Measurements from ENCODE around the gene EFHC1. TPM values are rescaled to one million over a fixed set of nuclear protein-coding genes. Genes with fewer than 3 reads are reported as not detected.
A peak's percentile ranks its signal among the peaks of the same experiment; 100 is the strongest.

The EFHC1 gene, protein sequence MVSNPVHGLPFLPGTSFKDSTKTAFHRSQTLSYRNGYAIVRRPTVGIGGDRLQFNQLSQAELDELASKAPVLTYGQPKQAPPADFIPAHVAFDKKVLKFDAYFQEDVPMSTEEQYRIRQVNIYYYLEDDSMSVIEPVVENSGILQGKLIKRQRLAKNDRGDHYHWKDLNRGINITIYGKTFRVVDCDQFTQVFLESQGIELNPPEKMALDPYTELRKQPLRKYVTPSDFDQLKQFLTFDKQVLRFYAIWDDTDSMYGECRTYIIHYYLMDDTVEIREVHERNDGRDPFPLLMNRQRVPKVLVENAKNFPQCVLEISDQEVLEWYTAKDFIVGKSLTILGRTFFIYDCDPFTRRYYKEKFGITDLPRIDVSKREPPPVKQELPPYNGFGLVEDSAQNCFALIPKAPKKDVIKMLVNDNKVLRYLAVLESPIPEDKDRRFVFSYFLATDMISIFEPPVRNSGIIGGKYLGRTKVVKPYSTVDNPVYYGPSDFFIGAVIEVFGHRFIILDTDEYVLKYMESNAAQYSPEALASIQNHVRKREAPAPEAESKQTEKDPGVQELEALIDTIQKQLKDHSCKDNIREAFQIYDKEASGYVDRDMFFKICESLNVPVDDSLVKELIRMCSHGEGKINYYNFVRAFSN
- total RNA-seq (12.2 and 17.4 TPM in 2 replicates), polyA plus RNA-seq (18.3 and 18.8 TPM in 2 replicates)

- TF ChIP-seq EZH2 (IDR thresholded peaks at IDR 0.05; ENCODE audit: borderline replicate concordance), result no peak
- TF ChIP-seq EZH2phosphoT487 (IDR thresholded peaks at IDR 0.05; ENCODE audit: low read depth, severe bottlenecking, unreplicated experiment), result no peak
- TF ChIP-seq CTCF (IDR thresholded peaks at IDR 0.05; ENCODE audit: poor library complexity), result no peak
- Histone ChIP-seq H3K79me2 (peaks cover 5% of the 10 kb centered on the region), H2AFZ (peak within 1 kb of the TSS; percentile 62), H4K20me1 (ENCODE audit: insufficient read depth, poor library complexity, severe bottlenecking) (no peaks in the 10 kb centered on the region), H3K9me3 (ENCODE audit: low read depth) (no peaks in the 10 kb centered on the region), H3K36me3 (replicated peaks; ENCODE audit: insufficient read depth, low read depth) (no peaks in the 10 kb centered on the region), H3K27me3 (no peaks in the 10 kb centered on the region), H3K4me3 (peak within 1 kb of the TSS; percentile 55), H3K4me2 (peak within 1 kb of the TSS; percentile 79), H3K4me1 (ENCODE audit: insufficient read depth) (peaks cover 19% of the 10 kb centered on the region), H3K9me2 (replicated peaks; ENCODE audit: insufficient read depth) (no peaks in the 10 kb centered on the region), H3K27ac (peak within 1 kb of the TSS; percentile 87)
- WGBS (ENCODE audit: low lambda C conversion rate, missing lambda C conversion rate), result 1% methylated on average over 56 of the region's 57 CpGs
- DNase-seq (ENCODE audit: low spot score), result peak; percentile 100
Measured at GRCh38 chr6:52419809-52420667, at the start of gene EFHC1. TSS of gene EFHC1 (plus strand) at chr6:52420342. CDS start at chr6:52420411, 69 bp downstream.

DNA sequence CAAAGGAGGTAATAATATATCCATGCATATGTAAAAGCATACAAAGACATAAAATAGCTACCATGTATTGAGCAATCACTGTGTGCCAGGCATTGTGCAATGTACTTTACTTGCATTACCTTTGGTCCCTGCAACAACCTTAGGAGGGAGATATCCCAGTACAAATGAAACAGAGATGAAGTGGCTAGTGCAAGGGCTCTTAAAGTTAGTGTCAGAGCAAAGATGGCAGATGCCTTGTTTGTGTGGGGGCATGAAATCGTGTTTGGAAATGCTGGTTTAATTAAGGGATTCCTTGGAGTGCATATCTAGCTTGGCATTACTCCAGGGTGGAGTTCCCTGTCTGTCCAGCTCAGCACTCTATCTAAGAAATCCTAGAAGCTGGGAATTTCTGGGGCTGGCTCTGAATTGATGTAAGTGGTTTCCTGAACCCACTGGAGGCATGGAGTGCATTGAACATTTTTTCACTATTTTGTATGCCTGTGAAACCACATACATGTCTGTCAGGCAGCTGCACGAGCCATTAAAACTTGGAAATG, 48.4 kb upstream of the EFHC1 start:
- H3K4me2 ChIP-seq, result peak overlapping the region; percentile 28
- H2AFZ ChIP-seq, result no peak overlapping the region
- H3K4me3 ChIP-seq, result no peak overlapping the region
- H3K27ac ChIP-seq, result no peak overlapping the region
- no peaks in the 10 kb centered on the region for H3K9me3 ChIP-seq (ENCODE audit: low read depth)
- no peaks in the 10 kb centered on the region for H3K36me3 ChIP-seq (replicated peaks; ENCODE audit: insufficient read depth, low read depth)
- H3K9me2 ChIP-seq (replicated peaks; ENCODE audit: insufficient read depth), result no peaks in the 10 kb centered on the region
- H3K4me1 ChIP-seq (ENCODE audit: insufficient read depth), result peaks cover 9% of the 10 kb centered on the region
- H4K20me1 ChIP-seq (ENCODE audit: insufficient read depth, poor library complexity, severe bottlenecking), result no peaks in the 10 kb centered on the region
- H3K79me2 ChIP-seq, result peaks cover 89% of the 10 kb centered on the region
- 66% methylated on average over 2 of the region's 2 CpGs for WGBS (ENCODE audit: low lambda C conversion rate, missing lambda C conversion rate)
- DNase-seq (ENCODE audit: low spot score), result peak; percentile 10
- TF ChIP-seq EZH2 (IDR thresholded peaks at IDR 0.05; ENCODE audit: borderline replicate concordance), result no peak
- no peak for TF ChIP-seq EZH2phosphoT487 (IDR thresholded peaks at IDR 0.05; ENCODE audit: low read depth, severe bottlenecking, unreplicated experiment)
- TF ChIP-seq CTCF (IDR thresholded peaks at IDR 0.05; ENCODE audit: poor library complexity), result no peak
- no peaks in the 10 kb centered on the region for H3K27me3 ChIP-seq

GRCh38 chr6:52373151-52373690, 46.9 kb upstream of the EFHC1 start:
- peaks cover 88% of the 10 kb centered on the region for H3K79me2 ChIP-seq
- no peak overlapping the region for H3K4me2 ChIP-seq
- 92% methylated on average over 5 of the region's 5 CpGs for WGBS (ENCODE audit: low lambda C conversion rate, missing lambda C conversion rate)

More at GRCh38 chr6:52373151-52373690, 46.9 kb upstream of the EFHC1 start:
- no peak overlapping the region for H2AFZ ChIP-seq
- no peak overlapping the region for H3K4me3 ChIP-seq
- DNase-seq (ENCODE audit: low spot score), result no peak
- TF ChIP-seq CTCF (IDR thresholded peaks at IDR 0.05; ENCODE audit: poor library complexity), result no peak
- no peak for TF ChIP-seq EZH2phosphoT487 (IDR thresholded peaks at IDR 0.05; ENCODE audit: low read depth, severe bottlenecking, unreplicated experiment)
- TF ChIP-seq EZH2 (IDR thresholded peaks at IDR 0.05; ENCODE audit: borderline replicate concordance), result no peak
- no peak overlapping the region for H3K27ac ChIP-seq
- no peaks in the 10 kb centered on the region for H3K27me3 ChIP-seq
- H3K9me3 ChIP-seq (ENCODE audit: low read depth), result no peaks in the 10 kb centered on the region
- no peaks in the 10 kb centered on the region for H3K36me3 ChIP-seq (replicated peaks; ENCODE audit: insufficient read depth, low read depth)
- H4K20me1 ChIP-seq (ENCODE audit: insufficient read depth, poor library complexity, severe bottlenecking), result no peaks in the 10 kb centered on the region
- no peaks in the 10 kb centered on the region for H3K9me2 ChIP-seq (replicated peaks; ENCODE audit: insufficient read depth)
- peaks cover 9% of the 10 kb centered on the region for H3K4me1 ChIP-seq (ENCODE audit: insufficient read depth)
